H9 (cell line): ENCODE results near the gene NEURL4. TPM values are rescaled to one million over a fixed set of nuclear protein-coding genes. Genes with fewer than 3 reads are reported as not detected.

ENCODE experiments used
- DNase-seq: peaks from one replicate; pipeline ENCODE4 v3.0.0-alpha.2; 2017
- H2AFZ ChIP-seq: one replicate; pipeline ENCODE4 v1.6.1; 2013; ENCODE audit warnings: mild to moderate bottlenecking, low read length, control low read depth, moderate library complexity
- H2AK5ac ChIP-seq: 2 replicates; pipeline ENCODE4 v1.6.1; 2013; ENCODE audit warnings: low read length, control low read depth, mixed read lengths; ENCODE audit not compliant: insufficient read length
- H2BK120ac ChIP-seq: one replicate; pipeline ENCODE4 v1.6.1; 2013; ENCODE audit warnings: low read depth, mild to moderate bottlenecking, low read length, control low read depth, inconsistent platforms; ENCODE audit not compliant: poor library complexity, severe bottlenecking
- H2BK12ac ChIP-seq: 2 replicates; pipeline ENCODE4 v1.6.1; 2013; ENCODE audit warnings: low read length, control low read depth, mixed read lengths, low read depth; ENCODE audit not compliant: insufficient read length
- H2BK15ac ChIP-seq: 2 replicates; pipeline ENCODE4 v1.6.1; 2013; ENCODE audit warnings: low read depth, low read length, control low read depth
- H2BK20ac ChIP-seq: one replicate; pipeline ENCODE4 v1.6.1; 2013; ENCODE audit warnings: low read depth, mild to moderate bottlenecking, low read length, control low read depth, inconsistent platforms; ENCODE audit not compliant: poor library complexity, severe bottlenecking
- H2BK5ac ChIP-seq: 2 replicates; pipeline ENCODE4 v1.6.1; 2013; ENCODE audit warnings: low read length, control low read depth, mixed read lengths; ENCODE audit not compliant: insufficient read length
- H3K14ac ChIP-seq: 2 replicates; pipeline ENCODE4 v1.6.1; 2013; ENCODE audit warnings: low read length, control low read depth; ENCODE audit not compliant: insufficient read depth
- H3K18ac ChIP-seq: 2 replicates; pipeline ENCODE4 v1.6.1; 2013; ENCODE audit warnings: low read depth, mild to moderate bottlenecking, mixed read lengths, low read length, control low read depth; ENCODE audit not compliant: insufficient read length
- H3K23ac ChIP-seq: 2 replicates; pipeline ENCODE4 v1.6.1; 2013; ENCODE audit warnings: low read length, control low read depth, mixed read lengths, low read depth; ENCODE audit not compliant: insufficient read length
- H3K23me2 ChIP-seq: 2 replicates; pipeline ENCODE4 v1.6.1; 2013; ENCODE audit warnings: low read depth, mild to moderate bottlenecking, mixed read lengths, low read length, control low read depth; ENCODE audit not compliant: insufficient read length, poor library complexity, severe bottlenecking
- H3K27ac ChIP-seq: 2 replicates; pipeline ENCODE4 v1.5.1; 2013; ENCODE audit warnings: low read length, control low read depth, mixed read lengths, low read depth; ENCODE audit not compliant: insufficient read length
- H3K27me3 ChIP-seq: 2 replicates; pipeline ENCODE4 v1.6.1; 2013; ENCODE audit warnings: low read length, control low read depth, inconsistent platforms; ENCODE audit not compliant: insufficient read depth
- H3K4ac ChIP-seq: 2 replicates; pipeline ENCODE4 v1.6.1; 2013; ENCODE audit warnings: low read depth, mild to moderate bottlenecking, control low read depth, inconsistent platforms, low read length, moderate library complexity
- H3K4me1 ChIP-seq: 2 replicates; pipeline ENCODE4 v1.6.1; 2013; ENCODE audit warnings: low read length, control low read depth, inconsistent platforms; ENCODE audit not compliant: insufficient read depth
- H3K4me2 ChIP-seq: 2 replicates; pipeline ENCODE4 v1.6.1; 2013; ENCODE audit warnings: low read length, control low read depth, mixed read lengths; ENCODE audit not compliant: insufficient read length, insufficient read depth
- H3K56ac ChIP-seq: 2 replicates; pipeline ENCODE4 v1.6.1; 2013; ENCODE audit warnings: low read depth, mild to moderate bottlenecking, mixed read lengths, low read length, control low read depth; ENCODE audit not compliant: insufficient read length
- H3K79me1 ChIP-seq: 2 replicates; pipeline ENCODE4 v1.6.1; 2013; ENCODE audit warnings: low read depth, mild to moderate bottlenecking, moderate library complexity, low read length, control low read depth, inconsistent platforms; ENCODE audit not compliant: insufficient read depth, poor library complexity, severe bottlenecking
- H3K79me2 ChIP-seq: 2 replicates; pipeline ENCODE4 v1.6.1; 2013; ENCODE audit warnings: low read length, control low read depth, inconsistent platforms; ENCODE audit not compliant: insufficient read depth
- H3K9ac ChIP-seq: 2 replicates; pipeline ENCODE4 v1.6.1; 2013; ENCODE audit warnings: low read length, control low read depth, mixed read lengths; ENCODE audit not compliant: insufficient read length; ENCODE audit errors: extremely low read depth
- H3K9me3 ChIP-seq: one replicate; pipeline ENCODE4 v1.6.1; 2013; ENCODE audit warnings: low read depth, low read length, inconsistent platforms; ENCODE audit not compliant: control insufficient read depth
- H3T11ph ChIP-seq: one replicate; pipeline ENCODE4 v1.6.1; 2013; ENCODE audit warnings: mild to moderate bottlenecking, low read length, control low read depth, inconsistent platforms
- H4K20me1 ChIP-seq: one replicate; pipeline ENCODE4 v1.6.1; 2013; ENCODE audit not compliant: control insufficient read depth, insufficient read length, insufficient read depth
- H4K5ac ChIP-seq: 2 replicates; pipeline ENCODE4 v1.6.1; 2013; ENCODE audit warnings: low read depth, mild to moderate bottlenecking, mixed read lengths, low read length, control low read depth; ENCODE audit not compliant: insufficient read length
- H4K8ac ChIP-seq: replicated peaks from 2 replicates; pipeline ENCODE4 v1.6.1; 2013; ENCODE audit warnings: low read length, control low read depth, mixed read lengths, low read depth; ENCODE audit not compliant: insufficient read length
- H4K91ac ChIP-seq: 2 replicates; pipeline ENCODE4 v1.6.1; 2013; ENCODE audit warnings: low read depth, mild to moderate bottlenecking, moderate library complexity, mixed read lengths, low read length, control low read depth; ENCODE audit not compliant: insufficient read length
- H3K27ac Mint-ChIP-seq, 3 experiments: 2 replicates in 2 of 3; 3 replicates in 1 of 3; pipeline ENCODE4 v1.8.0; 2020 to 2021; ENCODE audit warnings: mixed read lengths in 3 of 3, mild to moderate bottlenecking in 1 of 3, moderate library complexity in 1 of 3
- H3K27me3 Mint-ChIP-seq: 2 replicates; pipeline ENCODE4 v1.8.0; 2021; ENCODE audit warnings: low read depth, mild to moderate bottlenecking, moderate library complexity, mixed read lengths
- H3K36me3 Mint-ChIP-seq, 3 experiments: 2 replicates in 2 of 3; 3 replicates in 1 of 3; pipeline ENCODE4 v1.8.0; 2020 to 2021; ENCODE audit warnings: low read depth in 3 of 3, mixed read lengths in 3 of 3; ENCODE audit not compliant: insufficient read depth in 1 of 3
- H3K4me1 Mint-ChIP-seq, 2 experiments: 2 replicates each; pipeline ENCODE4 v1.8.0; 2020; ENCODE audit warnings: mixed read lengths in 2 of 2
- H3K4me3 Mint-ChIP-seq, 2 experiments: 2 replicates in 1 of 2; 3 replicates in 1 of 2; pipeline ENCODE4 v1.8.0; 2020 to 2021; ENCODE audit warnings: mild to moderate bottlenecking in 2 of 2, mixed read lengths in 2 of 2, moderate library complexity in 1 of 2
- H3K9me3 Mint-ChIP-seq, 2 experiments: 2 replicates in 1 of 2; 3 replicates in 1 of 2; pipeline ENCODE4 v1.8.0; 2020; ENCODE audit warnings: mild to moderate bottlenecking in 2 of 2, mixed read lengths in 2 of 2, moderate library complexity in 1 of 2
- CTCF ChIP-seq: fragments of 200-600 bp; sonication (generic); conservative IDR thresholded peaks from 3 replicates; pipeline ENCODE4 v1.8.0; 2021; ENCODE audit warnings: antibody characterized with exemption, mild to moderate bottlenecking
- WGBS: extraction: QIAGEN DNeasy Blood & Tissue Kit; methylation state at CpG from one replicate; pipeline ENCODE4 v1.1.7; 2013; ENCODE audit warnings: missing lambda C conversion rate, low lambda C conversion rate, mixed read lengths; ENCODE audit not compliant: insufficient read length; ENCODE audit errors: extremely low coverage; 5-methylcytosine and 5-hydroxymethylcytosine counted together
- total RNA-seq: library from RNA; stranded (reverse); gene quantifications from 2 replicates; pipeline ENCODE4 v1.2.1, GENCODE V29; 2021

NEURL4 gene
- total RNA-seq, 1 experiment from 2014 or later = 54.8 TPM

DNA sequence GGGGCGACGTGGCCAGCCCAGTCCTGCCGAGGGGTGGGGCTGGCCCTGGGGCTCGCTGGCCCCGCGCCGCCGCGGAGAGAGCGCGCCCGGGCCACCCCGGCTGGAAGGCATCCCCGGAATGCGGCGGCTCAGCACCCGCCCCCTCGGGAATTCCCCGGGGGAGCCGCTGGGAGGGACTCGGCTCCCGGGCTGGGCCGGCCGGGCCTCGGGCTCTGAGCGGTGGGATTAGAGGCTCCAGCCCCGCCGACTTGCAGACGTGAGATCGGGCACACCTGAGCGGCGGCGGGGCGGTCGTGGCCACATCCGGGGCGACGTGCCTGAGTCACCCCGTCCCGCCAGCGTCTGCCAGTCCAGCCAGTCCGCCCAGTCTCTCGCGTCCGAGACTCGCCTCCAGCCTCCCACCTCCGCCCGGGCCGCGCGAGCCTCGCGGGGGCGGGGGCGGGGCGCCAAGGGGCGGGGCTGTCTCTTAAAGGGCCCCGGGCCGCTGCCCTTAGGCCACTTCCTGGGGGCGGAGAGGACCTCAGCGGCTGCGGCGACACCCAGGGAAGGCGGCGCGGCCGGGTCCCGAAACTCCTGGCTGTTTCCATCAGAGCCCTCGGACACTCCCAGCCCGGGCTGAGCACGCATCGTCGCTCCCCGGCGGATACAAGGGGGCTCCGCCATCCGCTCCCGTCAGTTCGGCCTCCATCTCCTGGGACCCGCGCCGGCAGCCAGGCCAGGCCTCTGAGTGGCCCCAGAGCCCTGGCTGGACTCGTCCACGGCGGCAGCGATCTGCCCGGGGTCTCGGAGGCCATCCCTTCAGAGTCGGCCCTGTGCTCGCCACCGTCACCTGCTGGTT lies 22.7 kb upstream of the NEURL4 start, which contains the start of gene KCTD11:
TSS of gene KCTD11 (plus strand) at position 498 of the 838 bp plus-strand sequence.
- Histone ChIP-seq H3K23ac (no peak within 1 kb of the TSS), H2BK12ac (no peak within 1 kb of the TSS), H3K18ac (peak within 1 kb of the TSS; percentile 54), H4K5ac (no peak within 1 kb of the TSS), H4K20me1 (no peaks in the 10 kb centered on the region), H3K79me1 (no peaks in the 10 kb centered on the region), H3K27ac (no peak within 1 kb of the TSS), H3K4me1 (0 out of 2 replicates have a peak, but pooled peaks cover 2% of the 10 kb centered on the region), H2AFZ (no peak within 1 kb of the TSS), H3K79me2 (no peaks in the 10 kb centered on the region; the same call in 1 of the 2 replicates), H3K27me3 (no peaks in the 10 kb centered on the region), H3K9ac (peak within 1 kb of the TSS; percentile 8), H2AK5ac (no peak within 1 kb of the TSS), H4K91ac (no peak within 1 kb of the TSS), H3K56ac (no peak within 1 kb of the TSS), H3K14ac (peak within 1 kb of the TSS; percentile 74), H3K4me2 (peak within 1 kb of the TSS; percentile 50), H3T11ph (no peak within 1 kb of the TSS), H3K4ac (no peak within 1 kb of the TSS), H2BK5ac (no peak within 1 kb of the TSS), H2BK15ac (no peak within 1 kb of the TSS), H2BK120ac (no peak within 1 kb of the TSS), H2BK20ac (no peak within 1 kb of the TSS), H3K9me3 (no peaks in the 10 kb centered on the region), H4K8ac (no peak within 1 kb of the TSS), H3K23me2 (peaks cover 12% of the 10 kb centered on the region)
- WGBS = no CpG with 5 or more reads among the region's 91 CpGs
- TF ChIP-seq CTCF = no peak; the same call in 2 of the 3 replicates
- H3K9me3 Mint-ChIP-seq = no peaks in the 10 kb centered on the region
- DNase-seq = peak; percentile 92
- peak within 1 kb of the TSS; percentile 77 to 88 for H3K4me3 Mint-ChIP-seq
- peak within 1 kb of the TSS in 2 of 3 experiments; percentile 47 to 89; a peak in 3 of 7 replicates for H3K27ac Mint-ChIP-seq
- H3K4me1 Mint-ChIP-seq = peaks cover 29 to 37% of the 10 kb centered on the region in 2 experiments
- H3K27me3 Mint-ChIP-seq = peaks cover 8% of the 10 kb centered on the region
- no peaks in the 10 kb centered on the region; a peak in 1 of 7 replicates for H3K36me3 Mint-ChIP-seq
